Endothelial cell (in vitro differentiated cells): ENCODE results near the gene COA6. TPM values are rescaled to one million over a fixed set of nuclear protein-coding genes. Genes with fewer than 3 reads are reported as not detected.

ENCODE experiments used
- DNase-seq: peaks from one replicate; pipeline ENCODE4 v3.0.0; 2021; ENCODE audit warnings: low spot score
- H3K27ac Mint-ChIP-seq: one replicate; pipeline ENCODE4 v1.8.0; 2021; ENCODE audit warnings: mixed read lengths, inconsistent platforms; ENCODE audit not compliant: unreplicated experiment
- H3K27me3 Mint-ChIP-seq: one replicate; pipeline ENCODE4 v1.8.0; 2021; ENCODE audit warnings: mild to moderate bottlenecking, moderate library complexity, mixed read lengths, inconsistent platforms; ENCODE audit not compliant: unreplicated experiment
- H3K36me3 Mint-ChIP-seq: one replicate; pipeline ENCODE4 v1.8.0; 2021; ENCODE audit warnings: mild to moderate bottlenecking, low read depth, mixed read lengths, inconsistent platforms; ENCODE audit not compliant: unreplicated experiment
- H3K4me1 Mint-ChIP-seq: one replicate; pipeline ENCODE4 v1.8.0; 2021; ENCODE audit warnings: mild to moderate bottlenecking, mixed read lengths, inconsistent platforms; ENCODE audit not compliant: unreplicated experiment
- H3K4me3 Mint-ChIP-seq: one replicate; pipeline ENCODE4 v1.8.0; 2021; ENCODE audit warnings: mild to moderate bottlenecking, mixed read lengths, inconsistent platforms; ENCODE audit not compliant: unreplicated experiment
- H3K9me3 Mint-ChIP-seq: one replicate; pipeline ENCODE4 v1.8.0; 2021; ENCODE audit warnings: mixed read lengths, inconsistent platforms; ENCODE audit not compliant: unreplicated experiment
- total RNA-seq: library from RNA; stranded (reverse); fragmentation: NEBNext Ultra II Directional; extraction: Animal tissue kit (Norgen Biotek cat#: 25700); gene quantifications from one replicate; pipeline ENCODE4 v1.2.1, GENCODE V29; 2021; ENCODE audit not compliant: unreplicated experiment
- TF ChIP-seq, protein P1 (sequence below): fragments of 200-600 bp; sonication (generic); IDR thresholded peaks from one replicate; pipeline ENCODE4 v1.5.0; 2021; ENCODE audit warnings: antibody characterized with exemption; ENCODE audit not compliant: unreplicated experiment

Gene COA6
- total RNA-seq, 1 donor from 2014 or later = 21.2 TPM

DNA sequence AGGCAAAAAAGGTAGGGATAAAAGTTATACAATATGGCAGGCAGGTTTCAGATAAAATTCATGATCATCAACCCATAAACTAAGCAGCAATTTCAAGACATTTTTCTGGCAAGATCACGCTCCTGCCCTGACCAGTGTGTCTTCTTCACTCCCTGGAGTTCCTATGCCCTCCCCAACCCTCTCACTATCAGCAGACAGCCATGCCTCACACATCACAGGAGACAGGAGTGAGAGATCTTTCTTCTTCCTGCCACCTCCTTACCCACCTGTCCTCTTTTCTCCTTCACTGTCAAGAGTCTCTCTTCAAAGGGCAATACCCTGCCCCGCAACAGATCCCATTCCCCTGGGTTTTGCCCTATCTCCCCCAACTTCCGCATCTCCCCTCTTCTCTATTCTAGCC lies 28.4 kb downstream of the COA6 start:
- H3K27ac Mint-ChIP-seq = no peak overlapping the region
- no peak overlapping the region for H3K4me3 Mint-ChIP-seq
- TF ChIP-seq, protein P1, sequence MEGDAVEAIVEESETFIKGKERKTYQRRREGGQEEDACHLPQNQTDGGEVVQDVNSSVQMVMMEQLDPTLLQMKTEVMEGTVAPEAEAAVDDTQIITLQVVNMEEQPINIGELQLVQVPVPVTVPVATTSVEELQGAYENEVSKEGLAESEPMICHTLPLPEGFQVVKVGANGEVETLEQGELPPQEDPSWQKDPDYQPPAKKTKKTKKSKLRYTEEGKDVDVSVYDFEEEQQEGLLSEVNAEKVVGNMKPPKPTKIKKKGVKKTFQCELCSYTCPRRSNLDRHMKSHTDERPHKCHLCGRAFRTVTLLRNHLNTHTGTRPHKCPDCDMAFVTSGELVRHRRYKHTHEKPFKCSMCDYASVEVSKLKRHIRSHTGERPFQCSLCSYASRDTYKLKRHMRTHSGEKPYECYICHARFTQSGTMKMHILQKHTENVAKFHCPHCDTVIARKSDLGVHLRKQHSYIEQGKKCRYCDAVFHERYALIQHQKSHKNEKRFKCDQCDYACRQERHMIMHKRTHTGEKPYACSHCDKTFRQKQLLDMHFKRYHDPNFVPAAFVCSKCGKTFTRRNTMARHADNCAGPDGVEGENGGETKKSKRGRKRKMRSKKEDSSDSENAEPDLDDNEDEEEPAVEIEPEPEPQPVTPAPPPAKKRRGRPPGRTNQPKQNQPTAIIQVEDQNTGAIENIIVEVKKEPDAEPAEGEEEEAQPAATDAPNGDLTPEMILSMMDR = no peak
- DNase-seq = no peak
- H3K27me3 Mint-ChIP-seq = peaks cover 3% of the 10 kb centered on the region
- no peaks in the 10 kb centered on the region for H3K9me3 Mint-ChIP-seq
- H3K4me1 Mint-ChIP-seq = peaks cover 5% of the 10 kb centered on the region
- H3K36me3 Mint-ChIP-seq = peaks cover 8% of the 10 kb centered on the region

DNA sequence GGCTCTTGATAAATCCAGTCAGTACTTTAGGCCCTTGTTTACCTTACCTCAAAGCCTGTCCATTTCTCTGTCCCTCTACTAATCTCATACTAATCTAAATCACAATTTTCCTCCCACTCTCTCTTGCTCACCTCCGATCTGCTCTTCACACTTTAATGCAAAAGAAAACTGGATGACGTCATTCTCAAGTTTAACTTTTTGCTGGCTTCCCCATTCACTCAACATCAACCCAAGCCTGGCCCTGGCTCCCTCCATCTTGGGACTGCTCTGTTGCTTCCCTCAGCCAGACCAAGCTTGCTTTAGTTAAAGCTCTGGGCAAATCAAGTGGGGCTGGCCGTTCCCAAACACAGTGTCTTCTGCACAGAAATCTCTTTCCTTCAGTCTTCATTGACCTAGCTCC lies 29.7 kb downstream of the COA6 start:
- Mint-ChIP-seq H3K27ac (no peak overlapping the region), H3K4me3 (no peak overlapping the region), H3K9me3 (no peaks in the 10 kb centered on the region), H3K27me3 (no peaks in the 10 kb centered on the region), H3K36me3 (peaks cover 5% of the 10 kb centered on the region), H3K4me1 (peaks cover 5% of the 10 kb centered on the region)
- DNase-seq = no peak
- TF ChIP-seq, protein P1 = no peak

DNA sequence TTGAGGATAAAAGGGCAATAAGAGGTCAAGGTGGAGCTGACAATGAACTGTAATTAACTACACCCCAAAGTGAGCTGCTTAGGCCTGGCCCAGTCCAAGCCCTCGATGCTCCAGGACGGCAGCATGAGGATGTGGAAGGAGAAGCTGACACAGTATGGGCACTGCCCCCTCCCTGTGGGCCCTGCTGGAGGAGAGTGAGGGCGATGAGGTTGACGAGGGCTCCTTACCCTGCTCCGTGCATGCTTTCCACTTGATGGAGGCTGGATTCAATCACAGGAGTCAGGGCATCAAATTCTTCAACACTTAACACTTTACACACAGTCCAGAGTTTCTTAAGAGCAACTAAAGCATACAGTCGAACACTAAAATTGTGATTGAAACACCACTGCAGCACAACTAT lies 32.4 kb downstream of the COA6 start:
- Mint-ChIP-seq H3K4me3 (no peak overlapping the region), H3K27me3 (no peaks in the 10 kb centered on the region), H3K9me3 (no peaks in the 10 kb centered on the region), H3K4me1 (no peaks in the 10 kb centered on the region), H3K27ac (no peak overlapping the region), H3K36me3 (peaks cover 11% of the 10 kb centered on the region)
- no peak for DNase-seq
- TF ChIP-seq, protein P1 = no peak

DNA sequence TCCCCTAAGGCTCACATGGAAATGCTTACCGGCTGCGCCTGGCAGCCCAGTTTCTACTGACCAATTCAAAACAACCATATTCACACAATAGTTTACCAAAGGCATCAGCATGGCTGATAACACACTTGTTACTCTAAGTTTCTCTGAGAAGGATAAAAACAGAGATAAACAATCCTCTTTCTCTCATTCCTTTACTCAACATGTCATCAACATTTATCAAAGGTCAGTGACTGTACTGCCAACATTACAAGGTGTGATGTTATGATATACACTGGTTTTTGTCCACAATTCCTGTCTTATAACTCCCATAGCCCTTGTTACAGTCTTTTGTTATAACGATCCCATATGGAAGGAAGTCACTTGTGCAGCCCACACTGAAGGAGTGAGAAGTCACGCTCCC lies 33.6 kb downstream of the COA6 start:
- Mint-ChIP-seq H3K4me1 (no peaks in the 10 kb centered on the region), H3K27me3 (no peaks in the 10 kb centered on the region), H3K36me3 (peaks cover 11% of the 10 kb centered on the region), H3K9me3 (no peaks in the 10 kb centered on the region), H3K4me3 (no peak overlapping the region), H3K27ac (no peak overlapping the region)
- TF ChIP-seq, protein P1 = no peak
- DNase-seq = no peak

DNA sequence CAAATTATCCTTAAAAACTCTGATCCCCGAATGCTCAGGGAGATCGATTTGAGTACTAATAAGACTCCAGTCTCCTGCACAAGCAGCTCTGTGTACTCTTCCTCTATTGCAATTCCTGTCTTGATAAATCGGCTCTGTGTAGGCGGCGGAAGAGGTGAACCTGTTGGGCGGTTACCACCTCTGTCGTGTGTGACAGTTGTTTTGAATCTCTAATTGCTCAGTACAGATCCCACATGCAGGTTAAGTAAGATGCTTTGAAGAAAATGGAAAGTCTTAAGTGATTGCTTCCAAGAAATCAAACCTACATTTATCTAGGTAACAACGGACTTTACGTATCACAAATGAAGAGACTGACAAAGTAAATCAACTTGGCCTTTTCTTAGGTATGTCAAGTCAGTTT lies 35.5 kb downstream of the COA6 start:
- no peaks in the 10 kb centered on the region for H3K4me1 Mint-ChIP-seq
- H3K27ac Mint-ChIP-seq = no peak overlapping the region
- H3K4me3 Mint-ChIP-seq = no peak overlapping the region
- H3K36me3 Mint-ChIP-seq = peaks cover 19% of the 10 kb centered on the region
- TF ChIP-seq, protein P1 = no peak
- peaks cover 2% of the 10 kb centered on the region for H3K27me3 Mint-ChIP-seq
- DNase-seq = no peak
- H3K9me3 Mint-ChIP-seq = no peaks in the 10 kb centered on the region
